ENCODE measurements around the gene SAP130.

Gene SAP130

DNA sequence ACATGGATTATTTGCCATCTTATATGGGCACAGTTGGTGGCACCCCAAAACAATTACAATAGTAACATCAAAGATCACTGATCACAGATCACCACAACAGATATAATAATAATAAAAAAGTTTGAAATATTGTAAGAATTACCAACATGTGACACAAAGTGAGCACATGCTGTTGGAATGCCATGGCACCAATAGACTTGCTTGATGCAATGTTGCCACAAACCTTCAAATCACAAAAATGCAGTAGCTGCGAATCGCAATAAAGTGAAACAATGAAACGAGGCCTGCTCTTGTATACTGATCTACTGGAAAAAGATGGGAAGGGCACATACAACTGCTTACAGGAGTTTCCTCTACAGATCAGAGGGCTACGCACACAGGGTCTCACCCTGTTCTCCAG lies 109.9 kb downstream of the SAP130 start:
- TF ChIP-seq, protein P1, sequence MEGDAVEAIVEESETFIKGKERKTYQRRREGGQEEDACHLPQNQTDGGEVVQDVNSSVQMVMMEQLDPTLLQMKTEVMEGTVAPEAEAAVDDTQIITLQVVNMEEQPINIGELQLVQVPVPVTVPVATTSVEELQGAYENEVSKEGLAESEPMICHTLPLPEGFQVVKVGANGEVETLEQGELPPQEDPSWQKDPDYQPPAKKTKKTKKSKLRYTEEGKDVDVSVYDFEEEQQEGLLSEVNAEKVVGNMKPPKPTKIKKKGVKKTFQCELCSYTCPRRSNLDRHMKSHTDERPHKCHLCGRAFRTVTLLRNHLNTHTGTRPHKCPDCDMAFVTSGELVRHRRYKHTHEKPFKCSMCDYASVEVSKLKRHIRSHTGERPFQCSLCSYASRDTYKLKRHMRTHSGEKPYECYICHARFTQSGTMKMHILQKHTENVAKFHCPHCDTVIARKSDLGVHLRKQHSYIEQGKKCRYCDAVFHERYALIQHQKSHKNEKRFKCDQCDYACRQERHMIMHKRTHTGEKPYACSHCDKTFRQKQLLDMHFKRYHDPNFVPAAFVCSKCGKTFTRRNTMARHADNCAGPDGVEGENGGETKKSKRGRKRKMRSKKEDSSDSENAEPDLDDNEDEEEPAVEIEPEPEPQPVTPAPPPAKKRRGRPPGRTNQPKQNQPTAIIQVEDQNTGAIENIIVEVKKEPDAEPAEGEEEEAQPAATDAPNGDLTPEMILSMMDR (conservative IDR thresholded peaks at IDR 0.05; ENCODE audit: low read length), result no peak
- no peak for TF ChIP-seq EZH2phosphoT487 (IDR thresholded peaks at IDR 0.05; ENCODE audit: borderline replicate concordance)

DNA sequence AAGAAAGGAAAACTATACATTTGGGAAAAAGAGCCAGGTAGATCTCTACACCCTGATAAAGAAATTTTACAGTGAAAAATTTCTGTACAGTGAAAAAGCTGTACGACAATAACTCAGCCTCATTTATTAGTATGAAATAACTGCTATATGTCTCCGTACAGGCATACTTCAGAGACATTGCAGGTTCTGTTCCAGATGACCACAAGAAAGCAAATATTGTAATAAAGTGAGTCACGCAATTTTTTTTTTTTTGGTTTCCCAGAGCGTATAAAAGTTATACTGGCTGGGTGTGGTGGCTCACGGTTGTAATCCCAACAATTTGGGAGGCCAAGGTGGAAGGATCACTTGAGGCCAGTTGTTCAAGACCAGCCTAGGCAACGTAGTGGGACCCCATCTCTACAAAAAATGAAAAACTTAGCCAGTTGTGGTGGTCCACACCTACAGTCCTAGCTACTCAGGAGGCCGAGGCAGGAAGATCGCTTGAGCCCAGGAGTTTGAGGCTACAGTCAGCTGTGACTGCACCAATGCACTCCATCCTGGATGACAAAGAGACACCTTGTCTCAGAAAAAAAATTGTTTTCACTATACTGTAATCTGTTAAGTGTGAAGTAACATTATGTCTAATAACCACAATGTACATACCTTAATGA lies 113.9 kb downstream of the SAP130 start:
- Histone ChIP-seq H3K9me3 (ENCODE audit: insufficient read depth, low read depth, low read length) (no peaks in the 10 kb centered on the region), H4K20me1 (ENCODE audit: insufficient read depth, low read length, poor library complexity, severe bottlenecking) (no peaks in the 10 kb centered on the region), H3K27me3 (ENCODE audit: insufficient read depth, low read length, poor library complexity, severe bottlenecking) (no peaks in the 10 kb centered on the region), H3K4me2 (ENCODE audit: low read depth, low read length, poor library complexity, severe bottlenecking) (no peak overlapping the region), H2AFZ (ENCODE audit: low read length) (no peak overlapping the region), H3K4me3 (ENCODE audit: low read length, poor library complexity, severe bottlenecking) (no peak overlapping the region), H3K9ac (ENCODE audit: low read depth, low read length, poor library complexity, severe bottlenecking) (no peak overlapping the region), H3F3A (ENCODE audit: low read depth) (no peaks in the 10 kb centered on the region), H3K4me1 (ENCODE audit: insufficient read depth, low read length, poor library complexity, severe bottlenecking) (no peaks in the 10 kb centered on the region), H3K36me3 (ENCODE audit: insufficient read depth, low read length) (no peaks in the 10 kb centered on the region), H3K79me2 (ENCODE audit: insufficient read depth, low read length) (no peaks in the 10 kb centered on the region), H3K9me2 (replicated peaks; ENCODE audit: low read depth, low read length) (no peaks in the 10 kb centered on the region)
- no peak for TF ChIP-seq EZH2phosphoT487 (IDR thresholded peaks at IDR 0.05; ENCODE audit: borderline replicate concordance)
- TF ChIP-seq, protein P1 (conservative IDR thresholded peaks at IDR 0.05; ENCODE audit: low read length), result no peak

More for the DNA sequence above, 109.9 kb downstream of the SAP130 start:
- Histone ChIP-seq H3K27me3 (ENCODE audit: insufficient read depth, low read length, poor library complexity, severe bottlenecking) (no peaks in the 10 kb centered on the region), H3K9ac (ENCODE audit: low read depth, low read length, poor library complexity, severe bottlenecking) (no peak overlapping the region), H2AFZ (ENCODE audit: low read length) (no peak overlapping the region), H3K4me1 (ENCODE audit: insufficient read depth, low read length, poor library complexity, severe bottlenecking) (no peaks in the 10 kb centered on the region), H3K36me3 (ENCODE audit: insufficient read depth, low read length) (no peaks in the 10 kb centered on the region), H4K20me1 (ENCODE audit: insufficient read depth, low read length, poor library complexity, severe bottlenecking) (no peaks in the 10 kb centered on the region), H3K4me3 (ENCODE audit: low read length, poor library complexity, severe bottlenecking) (no peak overlapping the region), H3K9me3 (ENCODE audit: insufficient read depth, low read depth, low read length) (no peaks in the 10 kb centered on the region), H3K4me2 (ENCODE audit: low read depth, low read length, poor library complexity, severe bottlenecking) (no peak overlapping the region), H3K9me2 (replicated peaks; ENCODE audit: low read depth, low read length) (no peaks in the 10 kb centered on the region), H3F3A (ENCODE audit: low read depth) (no peaks in the 10 kb centered on the region), H3K79me2 (ENCODE audit: insufficient read depth, low read length) (no peaks in the 10 kb centered on the region)

DNA sequence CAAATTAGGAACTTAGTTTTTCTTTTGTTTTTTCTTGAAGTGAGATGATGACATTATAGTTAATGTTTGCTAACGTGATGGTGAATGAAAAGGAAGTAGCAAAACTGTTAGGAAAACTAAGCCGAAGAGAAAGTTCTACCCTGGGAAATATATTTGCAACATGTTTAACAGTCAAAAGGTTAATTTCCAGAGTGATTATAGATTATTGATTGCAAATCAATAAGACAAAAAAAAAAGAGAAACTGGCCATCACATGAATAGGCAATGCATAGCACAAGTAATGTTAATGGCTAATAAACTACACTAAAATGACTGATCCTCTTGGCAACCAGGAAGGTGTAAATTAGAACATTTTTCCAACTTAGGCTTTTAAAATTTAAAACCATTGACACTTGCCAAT lies 116.1 kb downstream of the SAP130 start:
- no peak for TF ChIP-seq EZH2phosphoT487 (IDR thresholded peaks at IDR 0.05; ENCODE audit: borderline replicate concordance)
- H4K20me1 ChIP-seq (ENCODE audit: insufficient read depth, low read length, poor library complexity, severe bottlenecking), result no peaks in the 10 kb centered on the region
- H3K4me2 ChIP-seq (ENCODE audit: low read depth, low read length, poor library complexity, severe bottlenecking), result no peak overlapping the region
- no peaks in the 10 kb centered on the region for H3K9me3 ChIP-seq (ENCODE audit: insufficient read depth, low read depth, low read length)
- H2AFZ ChIP-seq (ENCODE audit: low read length), result no peak overlapping the region
- no peak overlapping the region for H3K9ac ChIP-seq (ENCODE audit: low read depth, low read length, poor library complexity, severe bottlenecking)
- H3K9me2 ChIP-seq (replicated peaks; ENCODE audit: low read depth, low read length), result no peaks in the 10 kb centered on the region
- no peaks in the 10 kb centered on the region for H3K27me3 ChIP-seq (ENCODE audit: insufficient read depth, low read length, poor library complexity, severe bottlenecking)
- no peaks in the 10 kb centered on the region for H3K4me1 ChIP-seq (ENCODE audit: insufficient read depth, low read length, poor library complexity, severe bottlenecking)
- no peaks in the 10 kb centered on the region for H3K36me3 ChIP-seq (ENCODE audit: insufficient read depth, low read length)
- H3K4me3 ChIP-seq (ENCODE audit: low read length, poor library complexity, severe bottlenecking), result no peak overlapping the region
- no peaks in the 10 kb centered on the region for H3F3A ChIP-seq (ENCODE audit: low read depth)
- H3K79me2 ChIP-seq (ENCODE audit: insufficient read depth, low read length), result no peaks in the 10 kb centered on the region

DNA sequence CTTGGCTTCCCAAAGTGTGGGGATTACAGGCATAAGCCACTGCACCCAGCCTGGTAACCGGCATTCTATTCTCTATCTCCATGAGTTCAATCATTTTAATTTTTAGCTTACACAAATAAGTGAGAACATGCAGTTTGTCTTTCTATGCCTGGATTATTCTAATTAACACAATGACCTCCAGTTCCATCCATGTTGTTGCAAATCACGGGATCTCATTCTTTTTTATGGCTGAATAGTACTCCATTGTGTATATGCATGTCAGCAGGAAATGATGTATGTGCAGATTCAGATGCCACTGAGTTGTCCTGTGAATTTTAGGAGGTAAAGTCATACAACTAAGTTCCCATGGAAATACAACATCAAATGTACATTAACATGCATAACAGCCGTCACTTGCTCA lies 117.4 kb downstream of the SAP130 start:
- Histone ChIP-seq H3F3A (ENCODE audit: low read depth) (no peaks in the 10 kb centered on the region), H3K9ac (ENCODE audit: low read depth, low read length, poor library complexity, severe bottlenecking) (no peak overlapping the region), H3K79me2 (ENCODE audit: insufficient read depth, low read length) (no peaks in the 10 kb centered on the region), H3K9me3 (ENCODE audit: insufficient read depth, low read depth, low read length) (no peaks in the 10 kb centered on the region), H4K20me1 (ENCODE audit: insufficient read depth, low read length, poor library complexity, severe bottlenecking) (no peaks in the 10 kb centered on the region), H3K4me2 (ENCODE audit: low read depth, low read length, poor library complexity, severe bottlenecking) (no peak overlapping the region), H3K27me3 (ENCODE audit: insufficient read depth, low read length, poor library complexity, severe bottlenecking) (no peaks in the 10 kb centered on the region), H2AFZ (ENCODE audit: low read length) (no peak overlapping the region), H3K4me1 (ENCODE audit: insufficient read depth, low read length, poor library complexity, severe bottlenecking) (no peaks in the 10 kb centered on the region), H3K4me3 (ENCODE audit: low read length, poor library complexity, severe bottlenecking) (no peak overlapping the region), H3K9me2 (replicated peaks; ENCODE audit: low read depth, low read length) (no peaks in the 10 kb centered on the region), H3K36me3 (ENCODE audit: insufficient read depth, low read length) (no peaks in the 10 kb centered on the region)
- no peak for TF ChIP-seq EZH2phosphoT487 (IDR thresholded peaks at IDR 0.05; ENCODE audit: borderline replicate concordance)
- TF ChIP-seq, protein P1 (conservative IDR thresholded peaks at IDR 0.05; ENCODE audit: low read length), result no peak
